ENCODE results near the gene TPSAB1.

Gene TPSAB1

DNA sequence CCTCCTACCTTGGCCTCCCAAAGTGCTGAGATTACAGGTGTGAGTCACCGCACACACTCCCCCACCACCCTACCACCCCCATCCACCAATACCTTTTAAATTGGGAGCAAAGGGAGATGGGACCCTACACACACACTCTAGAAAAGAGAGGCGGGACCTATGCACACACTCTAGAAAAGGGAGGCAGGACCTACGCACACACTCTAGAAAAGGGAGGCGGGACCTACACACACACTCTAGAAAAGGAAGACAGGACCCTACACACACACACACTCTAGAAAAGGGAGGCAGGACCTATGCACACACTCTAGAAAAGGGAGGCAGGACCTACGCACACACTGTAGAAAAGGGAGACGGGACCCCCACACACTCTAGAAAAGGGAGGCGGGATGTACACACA, 34.3 kb downstream of the TPSAB1 start:
- Histone ChIP-seq H4K20me1 (ENCODE audit: insufficient read depth, low read length, poor library complexity, severe bottlenecking) (no peaks in the 10 kb centered on the region), H3K4me3 (ENCODE audit: low read length, poor library complexity, severe bottlenecking) (no peak overlapping the region), H3K9me3 (ENCODE audit: insufficient read depth, low read depth, low read length) (no peaks in the 10 kb centered on the region), H2AFZ (ENCODE audit: low read length) (no peak overlapping the region), H3K4me1 (ENCODE audit: insufficient read depth, low read length, poor library complexity, severe bottlenecking) (no peaks in the 10 kb centered on the region), H3K9ac (ENCODE audit: low read depth, low read length, poor library complexity, severe bottlenecking) (no peak overlapping the region), H3K4me2 (ENCODE audit: low read depth, low read length, poor library complexity, severe bottlenecking) (no peak overlapping the region), H3K9me2 (replicated peaks; ENCODE audit: low read depth, low read length) (no peaks in the 10 kb centered on the region), H3K36me3 (ENCODE audit: insufficient read depth, low read length) (no peaks in the 10 kb centered on the region), H3K27me3 (ENCODE audit: insufficient read depth, low read length, poor library complexity, severe bottlenecking) (no peaks in the 10 kb centered on the region), H3K79me2 (ENCODE audit: insufficient read depth, low read length) (no peaks in the 10 kb centered on the region), H3F3A (ENCODE audit: low read depth) (no peaks in the 10 kb centered on the region)
- no peak for TF ChIP-seq EZH2phosphoT487 (IDR thresholded peaks at IDR 0.05; ENCODE audit: borderline replicate concordance)
- TF ChIP-seq, protein P1, sequence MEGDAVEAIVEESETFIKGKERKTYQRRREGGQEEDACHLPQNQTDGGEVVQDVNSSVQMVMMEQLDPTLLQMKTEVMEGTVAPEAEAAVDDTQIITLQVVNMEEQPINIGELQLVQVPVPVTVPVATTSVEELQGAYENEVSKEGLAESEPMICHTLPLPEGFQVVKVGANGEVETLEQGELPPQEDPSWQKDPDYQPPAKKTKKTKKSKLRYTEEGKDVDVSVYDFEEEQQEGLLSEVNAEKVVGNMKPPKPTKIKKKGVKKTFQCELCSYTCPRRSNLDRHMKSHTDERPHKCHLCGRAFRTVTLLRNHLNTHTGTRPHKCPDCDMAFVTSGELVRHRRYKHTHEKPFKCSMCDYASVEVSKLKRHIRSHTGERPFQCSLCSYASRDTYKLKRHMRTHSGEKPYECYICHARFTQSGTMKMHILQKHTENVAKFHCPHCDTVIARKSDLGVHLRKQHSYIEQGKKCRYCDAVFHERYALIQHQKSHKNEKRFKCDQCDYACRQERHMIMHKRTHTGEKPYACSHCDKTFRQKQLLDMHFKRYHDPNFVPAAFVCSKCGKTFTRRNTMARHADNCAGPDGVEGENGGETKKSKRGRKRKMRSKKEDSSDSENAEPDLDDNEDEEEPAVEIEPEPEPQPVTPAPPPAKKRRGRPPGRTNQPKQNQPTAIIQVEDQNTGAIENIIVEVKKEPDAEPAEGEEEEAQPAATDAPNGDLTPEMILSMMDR (conservative IDR thresholded peaks at IDR 0.05; ENCODE audit: low read length) = no peak

DNA sequence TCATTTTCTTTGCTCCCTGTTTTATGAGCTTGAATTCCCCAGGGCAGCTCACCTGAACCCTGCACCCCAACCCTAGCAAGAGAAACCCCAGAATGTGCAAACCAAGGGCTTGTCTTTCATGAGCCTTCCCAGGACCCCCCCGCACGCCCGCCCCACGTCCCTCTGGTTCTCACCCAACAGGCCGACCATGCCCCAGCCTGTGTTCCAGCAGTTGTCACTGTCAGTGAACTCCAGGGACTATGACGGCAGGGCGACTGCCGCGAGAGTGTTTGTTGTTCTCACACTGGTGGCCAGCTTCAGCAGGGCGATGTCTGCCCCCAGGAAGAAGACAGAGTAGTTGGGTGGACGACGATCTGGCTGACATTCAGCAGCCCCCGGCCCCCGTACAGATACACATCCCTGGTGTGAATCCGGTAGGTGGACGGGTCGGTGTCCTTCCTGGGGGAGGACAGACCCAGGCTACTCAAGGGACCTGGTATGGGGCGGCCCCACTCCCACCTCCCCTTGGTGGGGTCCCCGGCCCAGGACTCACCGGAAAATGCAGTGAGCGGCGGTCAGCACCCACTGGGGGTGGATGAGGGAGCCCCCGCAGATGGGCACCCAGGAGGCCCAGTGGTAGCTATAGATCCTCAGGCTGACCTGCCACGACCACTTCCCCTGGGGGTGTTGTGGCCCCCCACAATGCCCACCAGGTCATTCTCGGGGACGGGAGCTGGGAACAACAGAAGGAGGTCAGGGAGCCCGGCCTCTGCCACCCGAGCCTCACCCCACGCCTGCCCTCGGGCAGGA, 35.5 kb downstream of the TPSAB1 start:
- no peaks in the 10 kb centered on the region for H3K27me3 ChIP-seq (ENCODE audit: insufficient read depth, low read length, poor library complexity, severe bottlenecking)
- no peak overlapping the region for H3K4me2 ChIP-seq (ENCODE audit: low read depth, low read length, poor library complexity, severe bottlenecking)
- H3K9ac ChIP-seq (ENCODE audit: low read depth, low read length, poor library complexity, severe bottlenecking) = no peak overlapping the region
- TF ChIP-seq, protein P1 (conservative IDR thresholded peaks at IDR 0.05; ENCODE audit: low read length) = no peak
- no peak for TF ChIP-seq EZH2phosphoT487 (IDR thresholded peaks at IDR 0.05; ENCODE audit: borderline replicate concordance)
- no peaks in the 10 kb centered on the region for H3K79me2 ChIP-seq (ENCODE audit: insufficient read depth, low read length)
- H3F3A ChIP-seq (ENCODE audit: low read depth) = no peaks in the 10 kb centered on the region
- no peaks in the 10 kb centered on the region for H3K4me1 ChIP-seq (ENCODE audit: insufficient read depth, low read length, poor library complexity, severe bottlenecking)
- H2AFZ ChIP-seq (ENCODE audit: low read length) = no peak overlapping the region
- no peaks in the 10 kb centered on the region for H4K20me1 ChIP-seq (ENCODE audit: insufficient read depth, low read length, poor library complexity, severe bottlenecking)
- H3K9me3 ChIP-seq (ENCODE audit: insufficient read depth, low read depth, low read length) = no peaks in the 10 kb centered on the region
- H3K9me2 ChIP-seq (replicated peaks; ENCODE audit: low read depth, low read length) = no peaks in the 10 kb centered on the region
- no peak overlapping the region for H3K4me3 ChIP-seq (ENCODE audit: low read length, poor library complexity, severe bottlenecking)
- no peaks in the 10 kb centered on the region for H3K36me3 ChIP-seq (ENCODE audit: insufficient read depth, low read length)

DNA sequence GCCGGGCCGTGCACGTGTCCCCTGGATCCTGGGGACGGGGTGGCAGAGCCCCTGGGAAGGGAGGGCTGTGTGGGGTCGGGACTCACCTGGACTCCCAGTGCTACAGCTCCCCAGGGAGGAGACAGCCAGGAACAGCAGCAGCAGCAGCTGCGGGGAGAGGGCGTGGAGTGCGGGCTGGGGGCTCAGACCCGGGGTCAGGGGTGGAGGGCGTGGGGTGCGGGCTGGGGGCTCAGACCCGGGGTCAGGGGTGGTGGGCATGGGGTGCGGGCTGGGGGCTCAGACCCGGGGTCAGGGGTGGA, 36.0 kb downstream of the TPSAB1 start:
- Histone ChIP-seq H3K4me2 (ENCODE audit: low read depth, low read length, poor library complexity, severe bottlenecking) (no peak overlapping the region), H2AFZ (ENCODE audit: low read length) (no peak overlapping the region), H3K9ac (ENCODE audit: low read depth, low read length, poor library complexity, severe bottlenecking) (no peak overlapping the region), H3K36me3 (ENCODE audit: insufficient read depth, low read length) (no peaks in the 10 kb centered on the region), H3F3A (ENCODE audit: low read depth) (no peaks in the 10 kb centered on the region), H3K27me3 (ENCODE audit: insufficient read depth, low read length, poor library complexity, severe bottlenecking) (no peaks in the 10 kb centered on the region), H3K9me3 (ENCODE audit: insufficient read depth, low read depth, low read length) (no peaks in the 10 kb centered on the region), H4K20me1 (ENCODE audit: insufficient read depth, low read length, poor library complexity, severe bottlenecking) (no peaks in the 10 kb centered on the region), H3K79me2 (ENCODE audit: insufficient read depth, low read length) (no peaks in the 10 kb centered on the region), H3K4me1 (ENCODE audit: insufficient read depth, low read length, poor library complexity, severe bottlenecking) (no peaks in the 10 kb centered on the region), H3K9me2 (replicated peaks; ENCODE audit: low read depth, low read length) (no peaks in the 10 kb centered on the region), H3K4me3 (ENCODE audit: low read length, poor library complexity, severe bottlenecking) (no peak overlapping the region)
- TF ChIP-seq EZH2phosphoT487 (IDR thresholded peaks at IDR 0.05; ENCODE audit: borderline replicate concordance) = no peak
- TF ChIP-seq, protein P1 (conservative IDR thresholded peaks at IDR 0.05; ENCODE audit: low read length) = no peak
